NCI-H2081 (cell line): ENCODE measurements around the gene CCNO.

Experiments used
- DNase-seq, 2 experiments: peaks; one replicate each; lab custom pipeline; 2025; lab: John Stamatoyannopoulos, UW

Gene CCNO

GRCh38 chr5:55232985-55233928 is at the start of gene CCNO:
CCNO (minus strand) TSS chr5:55233608; CDS start chr5:55233523, 85 bp downstream.
- peak; percentile 79 to 86 for DNase-seq

GRCh38 chr5:55278778-55279177 is 45.4 kb upstream of the CCNO start:
- no peak for DNase-seq

GRCh38 chr5:55276771-55277170 is 43.4 kb upstream of the CCNO start:
- no peak for DNase-seq

- no peak for DNase-seq
Measured at GRCh38 chr5:55258339-55258738, 24.9 kb upstream of the CCNO start.

GRCh38 chr5:55254802-55255201 is 21.4 kb upstream of the CCNO start:
- no peak for DNase-seq

GRCh38 chr5:55250064-55250463 is 16.7 kb upstream of the CCNO start:
- no peak for DNase-seq

GRCh38 chr5:55241746-55242145 is 8.3 kb upstream of the CCNO start:
- DNase-seq = peak in 1 of 2 experiments; percentile 17

- DNase-seq = no peak
Measured at GRCh38 chr5:55236800-55237199, 3.4 kb upstream of the CCNO start.

- peak in 1 of 2 experiments; percentile 19 for DNase-seq
Measured at GRCh38 chr5:55234121-55234700, 803 bp upstream of the CCNO start.

- peak; percentile 24 to 30 for DNase-seq
Measured at GRCh38 chr5:55232271-55232984, 980 bp downstream of the CCNO start.

GRCh38 chr5:55231919-55232270 is 1.5 kb downstream of the CCNO start:
- DNase-seq = no peak

GRCh38 chr5:55231029-55231918 is 2.1 kb downstream of the CCNO start:
- DNase-seq = peak in 1 of 2 experiments; percentile 9

GRCh38 chr5:55230086-55230629 is 3.2 kb downstream of the CCNO start:
- DNase-seq = no peak

GRCh38 chr5:55227664-55228430 is 5.6 kb downstream of the CCNO start:
- DNase-seq = no peak

- DNase-seq = peak; percentile 33 to 42
Measured at GRCh38 chr5:55226934-55227663, 6.3 kb downstream of the CCNO start, which contains the start of gene MCIDAS. MCIDAS (minus strand) TSS chr5:55227315; CDS start chr5:55227138, 177 bp downstream.

- DNase-seq = peak; percentile 75 to 81
Measured at GRCh38 chr5:55226027-55226933, 7.1 kb downstream of the CCNO start.

GRCh38 chr5:55225346-55225745 is 8.1 kb downstream of the CCNO start:
- DNase-seq = no peak

- DNase-seq = no peak
Measured at GRCh38 chr5:55223812-55224240, 9.6 kb downstream of the CCNO start.
